GM18526 (cell line): ENCODE data around the gene SPO11.

Experiments used
- POLR2A ChIP-seq: IDR thresholded peaks from 3 replicates; pipeline ENCODE4 v1.6.1; 2011; ENCODE audit not compliant: insufficient read length; ENCODE audit errors: extremely low read depth

Gene SPO11, protein sequence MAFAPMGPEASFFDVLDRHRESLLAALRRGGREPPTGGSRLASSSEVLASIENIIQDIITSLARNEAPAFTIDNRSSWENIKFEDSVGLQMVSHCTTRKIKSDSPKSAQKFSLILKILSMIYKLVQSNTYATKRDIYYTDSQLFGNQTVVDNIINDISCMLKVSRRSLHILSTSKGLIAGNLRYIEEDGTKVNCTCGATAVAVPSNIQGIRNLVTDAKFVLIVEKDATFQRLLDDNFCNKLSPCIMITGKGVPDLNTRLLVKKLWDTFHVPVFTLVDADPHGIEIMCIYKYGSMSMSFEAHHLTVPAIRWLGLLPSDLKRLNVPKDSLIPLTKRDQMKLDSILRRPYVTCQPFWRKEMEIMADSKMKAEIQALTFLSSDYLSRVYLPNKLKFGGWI

GRCh38 chr20:57329608-57330221, at the start of gene SPO11:
TSS of gene SPO11 (plus strand) at chr20:57329803. CDS start at chr20:57329868, 65 bp downstream.
- TF ChIP-seq POLR2A, result no peak

DNA sequence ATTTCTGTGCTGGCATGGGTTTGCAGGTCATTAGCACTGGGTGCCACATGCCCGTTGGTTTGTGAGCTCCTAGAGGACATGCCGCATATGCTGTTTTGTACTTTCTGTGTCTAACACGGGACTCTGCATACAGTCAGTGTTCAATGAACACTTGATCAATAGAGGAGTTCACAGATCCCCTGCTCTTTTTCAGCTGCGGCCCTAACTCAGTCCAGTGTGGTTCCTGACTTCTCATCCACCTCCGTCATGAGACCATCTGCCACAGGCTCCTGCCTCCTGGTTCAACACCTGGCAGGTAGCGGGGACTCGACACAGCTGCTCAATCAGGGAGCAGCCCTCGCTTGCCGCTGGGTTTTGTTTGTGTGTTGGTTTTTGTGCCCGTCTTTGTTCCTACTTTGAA, 49.4 kb upstream of the SPO11 start:
- no peak for TF ChIP-seq POLR2A

DNA sequence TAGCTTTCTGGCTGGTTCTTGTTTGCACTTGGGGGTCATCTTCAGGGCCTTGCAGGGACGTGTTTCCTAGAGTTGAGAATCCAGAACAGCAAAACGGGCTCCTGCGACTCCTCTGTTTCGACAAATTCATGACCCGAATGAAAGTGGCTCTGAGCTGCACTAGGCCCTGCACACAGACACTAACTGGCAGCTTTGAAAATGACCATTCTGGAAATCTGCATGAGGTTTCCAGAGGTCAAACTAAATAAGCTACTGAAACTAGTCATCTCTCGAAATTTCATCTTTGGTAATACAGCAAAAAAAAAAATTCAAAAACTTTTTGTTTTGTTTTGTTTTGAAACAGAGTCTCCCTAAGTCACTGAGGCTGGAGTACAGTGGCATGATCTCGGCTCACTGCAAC, 47.7 kb upstream of the SPO11 start:
- no peak for TF ChIP-seq POLR2A

GRCh38 chr20:57282670-57283361, 46.8 kb upstream of the SPO11 start:
- no peak for TF ChIP-seq POLR2A

DNA sequence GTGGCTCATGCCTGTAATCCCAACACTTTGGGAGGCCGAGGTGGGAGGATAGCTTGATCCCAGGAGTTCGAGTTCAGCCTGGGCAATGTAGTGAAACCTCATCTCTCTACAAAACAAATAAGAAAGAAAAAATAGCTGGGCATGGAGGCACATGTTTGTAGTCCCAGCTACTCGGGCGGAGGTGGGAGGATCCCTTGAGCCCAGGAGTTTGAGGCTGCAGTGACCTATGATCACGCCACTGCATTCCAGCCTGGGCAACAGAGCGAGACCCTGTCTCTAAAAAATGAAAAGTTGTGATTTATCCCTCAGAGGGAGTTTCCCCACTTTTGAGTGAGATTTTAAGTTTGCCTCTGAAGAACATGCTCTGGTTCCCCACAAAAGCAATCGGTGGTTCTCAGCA, 45.7 kb upstream of the SPO11 start:
- TF ChIP-seq POLR2A, result no peak

DNA sequence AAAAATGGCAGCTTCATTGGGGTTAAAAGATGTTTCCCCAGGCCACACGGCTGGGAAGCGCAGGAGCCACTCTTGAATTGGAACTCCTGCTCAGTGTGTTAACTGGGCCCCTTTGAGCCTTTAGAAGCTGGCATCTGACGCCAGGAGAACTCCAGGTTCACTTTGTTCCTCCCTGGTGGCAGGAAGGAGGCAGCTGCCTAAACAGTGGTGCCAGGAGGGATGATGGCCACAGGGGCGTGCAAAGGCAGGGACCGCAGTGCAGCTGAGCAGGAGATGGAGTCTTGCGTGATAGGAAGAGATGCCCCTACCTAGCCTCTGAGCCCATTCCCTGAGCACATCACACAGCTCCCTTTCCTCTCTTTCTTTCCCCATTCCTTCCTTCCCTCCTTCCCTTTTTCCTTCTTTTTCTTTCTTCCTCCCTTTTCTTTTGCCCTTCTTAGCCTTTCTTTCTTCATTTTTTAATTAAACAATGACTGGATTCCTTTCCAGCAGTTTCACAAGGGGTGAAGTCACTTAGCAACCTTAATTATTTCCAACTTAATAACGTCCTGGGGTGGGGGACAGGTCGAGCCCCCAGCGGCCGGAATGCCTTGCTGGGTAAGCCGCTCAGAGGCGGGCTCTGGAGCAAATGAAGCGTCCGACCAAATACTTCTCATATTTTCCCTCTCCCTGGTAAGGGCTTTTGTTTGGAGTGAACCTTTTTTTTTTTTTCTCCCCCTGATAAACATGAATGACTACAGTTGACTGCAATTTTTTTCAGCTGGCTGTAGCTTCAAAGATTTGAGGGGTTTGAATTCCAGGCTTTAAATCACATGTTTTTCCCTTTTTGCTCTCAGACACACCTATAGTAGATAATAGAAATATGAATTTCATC, 42.4 kb upstream of the SPO11 start:
- TF ChIP-seq POLR2A, result no peak

DNA sequence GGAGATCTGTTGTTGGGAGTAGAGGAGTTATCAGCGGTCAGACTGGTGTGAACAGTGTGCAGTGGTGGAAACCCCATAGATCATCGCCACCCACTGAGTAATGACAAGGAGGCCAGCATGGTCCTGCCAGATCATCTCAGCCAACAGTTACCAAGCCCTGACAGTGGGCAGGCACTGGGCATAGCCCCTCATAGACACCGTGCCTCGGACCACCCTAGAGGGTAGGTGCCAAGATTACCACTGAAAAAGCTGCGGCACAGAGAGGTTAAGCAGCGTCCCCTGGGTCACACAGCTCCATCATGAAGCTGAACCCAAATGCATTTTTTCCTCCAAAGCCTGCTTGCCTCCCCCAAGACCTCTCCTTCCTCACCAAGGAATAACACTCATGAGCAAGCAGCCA, 41.7 kb upstream of the SPO11 start:
- no peak for TF ChIP-seq POLR2A

DNA sequence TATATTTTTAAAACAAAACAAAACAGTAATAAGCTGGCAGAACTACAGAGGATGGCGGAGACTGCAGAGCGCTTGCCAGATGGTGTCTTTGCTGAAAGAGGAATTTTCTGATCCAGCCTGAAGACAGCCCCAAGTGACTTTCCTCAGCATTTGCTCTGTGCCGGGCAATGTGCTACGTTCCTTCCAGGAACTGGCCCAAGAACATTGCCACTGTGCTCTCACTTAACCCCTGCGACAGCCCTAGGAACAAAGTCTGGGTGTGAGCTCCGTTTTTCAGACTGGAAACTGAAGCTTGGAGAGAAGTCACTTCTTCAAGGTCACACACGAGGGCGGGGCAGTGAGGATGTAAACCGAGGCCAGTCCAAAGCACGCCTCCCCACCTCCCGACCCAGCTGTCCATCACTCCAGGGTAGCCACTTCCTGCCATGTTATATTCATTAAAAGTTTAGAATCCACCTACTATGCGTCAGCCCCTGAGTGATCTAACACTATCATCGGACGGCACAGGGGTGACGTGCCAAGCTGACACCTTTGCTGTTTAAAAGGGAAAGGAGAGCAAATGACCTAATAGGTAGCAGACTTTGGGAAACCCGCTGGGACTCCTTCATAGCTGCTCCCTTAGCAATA, 40.8 kb upstream of the SPO11 start:
- no peak for TF ChIP-seq POLR2A

DNA sequence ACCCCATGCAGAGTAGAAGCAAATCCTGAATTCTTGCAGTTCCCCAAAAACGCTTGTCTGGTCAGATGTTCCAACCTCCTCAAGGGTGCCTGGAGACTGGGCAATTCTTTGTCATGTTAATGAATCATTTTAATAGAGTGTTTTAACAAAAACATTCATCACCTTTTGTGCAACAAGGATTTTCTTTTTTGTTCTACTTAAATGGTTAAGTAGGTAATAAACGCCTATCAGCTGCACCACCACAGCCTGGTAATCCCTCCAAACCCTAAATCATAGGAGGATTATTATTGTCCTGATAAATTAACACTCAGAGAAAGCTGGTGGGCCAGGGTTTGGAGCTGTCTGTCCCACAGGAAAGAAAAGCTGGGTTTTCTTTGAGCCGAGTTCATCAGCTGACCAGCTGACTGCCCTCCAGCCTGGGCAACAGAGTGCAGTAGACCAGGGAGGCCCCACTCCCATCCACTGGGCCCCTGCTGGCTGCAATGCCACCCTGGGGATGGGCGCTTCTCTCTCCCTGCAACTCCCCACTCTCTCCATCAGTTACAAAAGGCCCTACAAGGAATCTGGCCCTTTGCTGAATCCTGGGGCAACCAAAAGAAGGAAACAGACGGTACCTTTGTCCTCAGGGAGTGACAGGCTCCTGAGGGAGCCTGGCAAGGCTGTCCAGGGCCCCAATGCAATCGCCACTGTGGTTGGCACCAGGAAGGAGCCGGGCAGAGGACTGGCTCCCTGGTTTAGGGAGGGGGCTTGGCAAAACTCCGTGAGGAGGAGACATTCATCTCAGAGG, 40.0 kb upstream of the SPO11 start:
- TF ChIP-seq POLR2A, result no peak

GRCh38 chr20:57290178-57290484, 39.5 kb upstream of the SPO11 start:
- no peak for TF ChIP-seq POLR2A

DNA sequence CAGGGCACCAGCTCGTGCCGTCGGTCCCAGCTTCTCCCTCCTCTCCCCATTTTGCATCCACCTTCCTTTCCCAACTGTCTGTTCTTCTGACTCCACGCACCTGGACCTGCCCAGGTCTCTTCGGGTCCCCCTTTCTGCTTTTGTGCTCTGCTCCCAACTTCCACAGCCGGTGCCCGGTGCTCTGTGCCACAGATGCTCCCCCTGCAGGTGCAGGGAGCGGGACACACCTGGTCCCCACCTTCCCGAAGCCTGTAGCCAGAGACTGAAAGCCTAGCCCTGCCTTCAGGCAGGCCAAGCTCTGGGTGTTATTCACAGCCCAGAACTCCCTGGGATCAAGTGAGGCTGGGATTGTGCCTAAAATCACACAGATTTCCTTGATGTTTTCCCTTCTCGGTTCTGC, 38.6 kb upstream of the SPO11 start:
- TF ChIP-seq POLR2A, result no peak

GRCh38 chr20:57291694-57292093, 37.9 kb upstream of the SPO11 start:
- no peak for TF ChIP-seq POLR2A

DNA sequence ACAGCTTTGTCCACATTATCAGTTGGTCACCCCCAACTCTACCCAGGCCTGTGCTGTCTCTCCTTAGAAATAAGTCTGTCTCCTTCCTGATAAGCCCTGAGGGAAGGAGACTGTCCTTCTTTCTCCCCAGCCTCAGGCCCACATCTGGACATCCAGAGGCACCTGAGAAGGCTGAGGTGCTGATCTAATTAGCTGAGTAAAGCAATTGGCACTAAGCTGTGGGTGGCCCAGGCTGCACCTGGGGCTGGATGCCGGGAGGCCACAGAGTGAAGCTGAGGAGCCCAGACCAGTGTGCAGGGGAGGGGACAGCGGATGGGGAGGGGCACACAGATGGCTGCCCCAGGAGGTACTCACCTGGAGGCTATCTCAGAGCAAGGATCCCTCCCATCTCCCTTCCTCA, 37.0 kb upstream of the SPO11 start:
- TF ChIP-seq POLR2A, result no peak

- no peak for TF ChIP-seq POLR2A
These were observed 35.6 kb upstream of the SPO11 start for GRCh38 chr20:57293995-57294394.
